Gastrocnemius medialis (tissue), 4 donors: ENCODE measurements around the gene RAB3D.

Experiments
- POLR2A ChIP-seq, 2 donors: fragments of 450-650 bp; IDR thresholded peaks; one replicate each; pipeline ENCODE4 v1.6.1; 2017; ENCODE audit warnings: antibody characterized with exemption in 2 of 2, mild to moderate bottlenecking in 2 of 2, moderate library complexity in 2 of 2
- TF ChIP-seq, protein P1 (sequence below), 5 experiments: fragments of 450-650 bp in 3 of 5; fragments of 200-600 bp in 2 of 5; sonication (generic) in 2 of 5; IDR thresholded peaks in 4 of 5; conservative IDR thresholded peaks in 1 of 5; 1 replicate in 4 of 5; 2 replicates in 1 of 5; pipeline ENCODE4 v1.5.1; 2016 to 2019; ENCODE audit warnings: antibody characterized with exemption in 5 of 5, mild to moderate bottlenecking in 3 of 5, moderate library complexity in 3 of 5

- TF ChIP-seq, protein P1, sequence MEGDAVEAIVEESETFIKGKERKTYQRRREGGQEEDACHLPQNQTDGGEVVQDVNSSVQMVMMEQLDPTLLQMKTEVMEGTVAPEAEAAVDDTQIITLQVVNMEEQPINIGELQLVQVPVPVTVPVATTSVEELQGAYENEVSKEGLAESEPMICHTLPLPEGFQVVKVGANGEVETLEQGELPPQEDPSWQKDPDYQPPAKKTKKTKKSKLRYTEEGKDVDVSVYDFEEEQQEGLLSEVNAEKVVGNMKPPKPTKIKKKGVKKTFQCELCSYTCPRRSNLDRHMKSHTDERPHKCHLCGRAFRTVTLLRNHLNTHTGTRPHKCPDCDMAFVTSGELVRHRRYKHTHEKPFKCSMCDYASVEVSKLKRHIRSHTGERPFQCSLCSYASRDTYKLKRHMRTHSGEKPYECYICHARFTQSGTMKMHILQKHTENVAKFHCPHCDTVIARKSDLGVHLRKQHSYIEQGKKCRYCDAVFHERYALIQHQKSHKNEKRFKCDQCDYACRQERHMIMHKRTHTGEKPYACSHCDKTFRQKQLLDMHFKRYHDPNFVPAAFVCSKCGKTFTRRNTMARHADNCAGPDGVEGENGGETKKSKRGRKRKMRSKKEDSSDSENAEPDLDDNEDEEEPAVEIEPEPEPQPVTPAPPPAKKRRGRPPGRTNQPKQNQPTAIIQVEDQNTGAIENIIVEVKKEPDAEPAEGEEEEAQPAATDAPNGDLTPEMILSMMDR (IDR thresholded peaks at IDR 0.05 in 4 of 5, conservative IDR thresholded peaks at IDR 0.05 in 1 of 5), result no peak
- TF ChIP-seq POLR2A (IDR thresholded peaks at IDR 0.05), result no peak
Measured at GRCh38 chr19:11373166-11373884, 33.9 kb upstream of the RAB3D start.
